Fibroblast of skin of left quadriceps (primary cell): Measurements from ENCODE around the gene MYRFL.
A peak's percentile ranks its signal among the peaks of the same experiment; 100 is the strongest.
"Not testable (repeated sequence)": the region's sequence is repeated elsewhere in the genome, so short reads cannot be mapped to it uniquely, and the experiment has no call there.

Experiments
- DNase-seq, 2 experiments: peaks; one replicate each; pipeline ENCODE4 v3.0.0-alpha.2; 2013; ENCODE audit warnings: low read depth in 2 of 2

Gene MYRFL

DNA sequence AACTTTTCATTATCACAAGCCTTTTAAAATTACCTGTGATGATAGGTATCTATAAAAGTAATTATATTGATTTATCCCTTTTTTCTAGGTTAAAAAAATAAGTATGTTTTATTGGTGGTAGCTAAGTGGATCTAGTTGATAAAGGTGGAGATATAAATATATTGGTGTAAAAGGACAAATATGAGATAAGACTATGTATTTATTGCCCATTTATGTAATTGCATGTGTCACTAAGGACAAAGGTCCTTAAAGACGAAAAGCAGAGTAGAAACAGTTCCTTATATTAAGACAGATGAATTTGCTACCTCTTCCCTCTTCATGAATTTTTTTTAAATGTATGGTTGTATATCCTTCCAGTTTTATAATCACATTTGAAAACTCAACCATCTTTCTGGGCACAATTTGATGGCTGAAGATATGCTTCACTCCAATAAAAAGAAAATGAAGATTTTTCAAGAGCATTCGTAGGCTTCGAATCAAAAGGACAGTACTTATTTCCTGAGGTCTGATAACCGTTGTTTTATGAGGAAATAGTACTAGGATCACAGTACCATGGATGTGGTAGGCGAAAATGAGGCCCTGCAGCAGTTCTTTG lies at the start of gene MYRFL:
Gene MYRFL, plus strand, starts transcription at position 262 of the 595 bp plus-strand sequence. Its CDS starts 291 bp downstream, at position 553.
- no peak for DNase-seq

DNA sequence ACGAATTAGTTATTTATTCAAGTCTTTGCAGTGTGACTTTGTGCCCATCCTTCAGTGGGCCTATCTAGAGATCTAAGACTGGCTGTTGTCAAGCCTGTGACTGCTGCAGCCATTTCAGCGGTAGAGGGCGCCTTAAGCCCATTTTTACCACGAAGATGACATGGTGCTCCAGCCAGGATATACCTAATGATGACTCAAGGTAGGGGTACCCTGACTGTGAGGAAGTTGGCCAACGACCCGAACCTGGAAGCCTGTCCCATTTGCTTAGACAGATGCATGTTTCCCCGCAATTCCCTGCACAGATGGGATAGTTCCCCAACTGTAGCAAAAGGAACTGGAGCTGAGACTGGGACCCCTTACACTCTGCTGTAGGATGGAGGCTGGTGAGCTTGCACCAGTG lies 45.1 kb upstream of the MYRFL start:
- peak; percentile 4 to 14 for DNase-seq

DNA sequence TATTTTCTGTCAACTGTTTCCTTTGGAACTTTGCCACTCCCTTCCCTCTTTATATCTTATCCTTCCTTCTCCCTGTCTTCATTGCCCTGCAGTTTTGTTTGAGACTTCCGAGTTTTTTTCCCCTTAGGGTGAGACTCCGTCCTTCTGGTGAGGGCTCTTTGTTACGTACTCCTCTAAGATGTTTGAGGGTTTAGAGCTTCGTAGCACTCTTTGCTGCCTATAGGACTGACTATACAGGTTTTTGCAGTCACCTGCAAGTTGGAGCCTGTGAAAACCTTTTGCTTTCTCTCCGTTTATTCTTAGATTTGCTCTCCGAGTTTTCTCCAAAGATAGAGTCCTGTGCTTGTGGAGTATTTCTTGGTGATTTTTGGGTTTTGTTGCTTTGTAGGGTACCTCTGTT lies 41.7 kb upstream of the MYRFL start:
- DNase-seq: no peak

DNA sequence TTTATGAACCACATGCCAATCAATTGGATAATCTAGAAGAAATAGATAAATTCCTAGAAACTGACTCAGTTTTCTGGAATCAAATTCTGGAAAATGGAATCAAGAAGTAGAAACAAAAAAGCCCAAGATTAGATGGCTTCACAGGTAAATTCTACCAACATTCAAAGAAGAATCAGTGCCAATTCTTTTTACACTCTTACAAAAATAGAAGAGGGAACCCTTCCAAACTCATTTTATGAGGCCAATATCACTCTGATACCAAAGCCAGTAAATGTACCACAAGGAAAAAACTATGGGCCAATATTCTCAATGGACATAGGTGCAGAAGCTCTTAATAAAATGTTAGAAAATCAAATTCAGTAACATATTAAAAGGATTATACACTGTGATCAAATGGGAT lies 35.7 kb upstream of the MYRFL start:
- no peak for DNase-seq

DNA sequence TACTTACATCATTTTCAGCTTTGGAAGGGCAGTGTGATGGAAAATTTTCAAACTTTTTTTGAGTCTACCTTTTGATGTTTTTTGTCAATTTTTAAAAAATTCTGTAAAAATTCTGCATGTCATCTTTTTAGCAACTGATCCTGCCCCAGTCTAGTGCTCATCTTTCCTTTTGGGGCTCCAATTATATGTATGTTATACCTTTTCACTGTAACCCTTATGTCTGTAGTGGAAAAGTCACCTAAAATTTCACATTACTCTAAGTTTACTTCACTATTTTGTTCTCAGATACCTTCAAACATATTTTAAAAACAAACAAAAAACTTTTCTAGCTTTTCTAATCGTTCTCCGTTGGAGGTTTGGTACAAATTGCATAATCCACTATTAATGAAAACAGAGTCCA lies 32.5 kb upstream of the MYRFL start:
- DNase-seq: no peak

DNA sequence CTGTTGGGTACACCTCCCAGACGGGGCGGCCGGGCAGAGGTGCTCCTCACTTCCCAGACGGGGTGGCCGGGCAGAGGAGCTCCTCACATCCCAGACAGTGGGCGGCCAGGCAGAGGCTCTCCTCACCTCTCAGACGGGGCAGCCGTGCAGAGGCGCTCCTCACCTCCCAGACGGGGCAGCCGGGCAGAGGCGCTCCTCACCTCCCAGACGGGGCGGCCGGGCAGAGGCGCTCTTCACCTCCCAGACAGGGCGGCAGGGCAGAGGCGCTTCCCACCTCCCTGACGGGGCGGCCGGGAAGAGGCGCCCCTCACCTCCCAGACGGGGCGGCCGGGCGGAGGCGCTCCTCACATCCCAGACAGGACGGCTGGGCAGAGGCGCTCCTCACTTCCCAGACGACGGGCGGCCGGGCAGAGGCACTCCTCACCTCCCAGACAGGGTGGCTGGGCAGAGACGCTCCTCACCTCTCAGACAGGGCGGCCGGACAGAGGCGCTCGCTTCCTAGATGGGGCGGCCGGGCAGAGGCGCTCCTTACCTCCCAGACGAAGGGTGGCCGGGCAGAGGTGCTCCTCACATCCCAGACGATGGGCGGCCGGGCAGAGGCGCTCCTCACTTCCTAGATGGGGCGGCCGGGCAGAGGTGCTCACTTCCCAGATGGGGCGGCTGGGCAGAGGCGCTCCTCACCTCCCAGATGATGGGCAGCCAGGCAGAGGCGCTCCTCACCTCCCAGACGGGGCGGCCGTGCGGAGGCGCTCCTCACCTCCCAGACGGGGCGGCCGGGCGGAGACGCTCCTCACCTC lies 17.7 kb upstream of the MYRFL start:
- not testable (repeated sequence) for DNase-seq

DNA sequence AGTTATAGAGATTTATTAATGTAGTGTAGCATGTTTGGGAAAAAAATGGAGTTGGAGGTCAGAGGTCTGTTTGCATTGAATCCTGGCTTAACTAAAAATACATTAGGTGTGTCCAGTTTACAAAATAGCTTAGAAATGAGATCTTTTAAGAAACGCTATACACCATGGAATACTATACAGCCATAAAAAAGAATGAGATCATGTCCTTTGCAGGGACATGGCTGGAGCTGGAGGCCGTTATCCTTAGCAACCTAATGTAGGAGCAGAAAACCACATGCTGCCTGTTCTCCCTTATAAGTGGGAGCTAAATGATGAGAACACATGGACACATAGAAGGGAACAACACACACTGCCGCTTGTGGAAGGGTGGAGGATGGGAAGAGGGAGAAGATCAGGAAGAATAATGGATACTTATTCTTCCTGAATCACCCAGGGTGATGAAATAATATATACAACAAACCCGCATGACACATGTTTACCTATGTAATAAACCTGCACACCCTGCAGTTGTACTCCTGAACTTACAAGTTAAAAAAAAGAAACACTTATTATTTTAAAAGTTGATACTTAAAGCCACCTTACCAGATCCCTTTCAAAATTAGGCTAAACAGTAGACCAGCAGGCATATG lies 14.0 kb upstream of the MYRFL start:
- DNase-seq: no peak

DNA sequence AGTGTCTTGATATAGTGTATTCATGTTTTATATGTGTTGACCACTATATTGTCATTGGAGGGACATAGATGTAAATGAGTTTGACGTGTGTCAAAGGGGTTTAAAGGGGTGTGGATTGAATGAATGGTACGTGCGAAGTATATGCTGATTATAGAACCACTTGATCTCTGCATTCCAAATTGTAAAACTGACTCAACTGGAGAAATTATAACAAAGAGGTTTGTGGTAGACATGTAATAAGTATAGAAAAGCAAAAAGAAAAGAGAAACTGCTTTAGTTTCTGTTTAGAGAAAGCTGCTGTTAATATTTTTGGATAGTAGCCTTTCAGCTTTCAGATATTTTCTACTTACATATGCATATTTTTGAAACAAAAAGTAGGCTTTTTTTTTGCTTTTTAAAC lies 8.9 kb upstream of the MYRFL start:
- DNase-seq: no peak

DNA sequence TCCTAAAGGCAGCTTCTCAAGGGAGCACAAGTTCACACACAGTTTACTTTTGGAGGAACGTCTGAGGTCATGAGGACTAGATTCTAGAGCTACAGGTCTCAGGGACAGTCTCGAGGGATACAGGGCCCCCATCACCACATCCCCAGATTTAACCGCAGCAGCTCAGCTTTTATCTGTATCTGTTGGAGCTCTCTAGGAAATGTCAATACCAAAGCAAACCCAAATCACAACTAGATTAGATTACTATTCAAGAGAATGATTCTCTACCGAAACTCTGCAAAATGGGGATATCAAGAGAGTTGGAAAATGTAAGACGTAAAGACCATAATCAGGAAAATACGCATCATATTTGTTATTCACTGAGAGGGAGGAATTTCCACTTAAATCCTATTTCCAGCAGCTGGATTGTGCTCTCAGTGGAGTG lies 4.0 kb upstream of the MYRFL start:
- no peak for DNase-seq

DNA sequence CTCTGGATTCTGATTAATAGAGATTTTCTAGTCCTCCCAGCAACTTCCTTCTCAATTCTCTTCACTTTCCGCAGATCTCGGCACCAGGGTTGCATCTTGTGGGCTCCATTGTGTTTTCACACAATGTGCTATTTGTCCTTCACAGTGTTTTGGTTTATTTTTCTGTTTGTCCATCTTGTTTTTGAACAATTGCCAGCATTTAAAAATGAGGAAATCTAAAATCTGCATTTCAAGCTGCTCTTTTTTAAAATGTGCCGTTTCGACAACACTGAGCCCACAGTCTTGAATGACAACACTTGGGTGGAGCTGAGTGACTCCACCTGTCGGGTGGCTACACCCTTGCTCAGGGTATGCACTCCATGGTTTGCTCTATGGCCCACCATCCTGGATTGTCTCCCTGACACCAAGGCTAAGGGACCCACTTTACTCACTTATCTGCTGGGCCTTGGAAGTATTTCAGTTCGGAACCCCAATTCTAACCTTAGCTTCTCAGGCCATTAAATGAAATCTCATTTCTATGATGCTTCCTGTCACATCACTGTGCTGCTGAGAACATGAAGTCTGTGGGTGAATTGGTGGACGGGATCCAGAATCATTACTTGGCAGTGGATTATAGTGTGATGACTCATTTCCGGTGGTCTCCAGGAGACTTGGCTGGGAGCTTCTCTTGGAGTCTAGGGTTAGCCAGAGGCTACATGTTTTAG lies 3.4 kb upstream of the MYRFL start:
- peak; percentile 75 to 77 for DNase-seq

DNA sequence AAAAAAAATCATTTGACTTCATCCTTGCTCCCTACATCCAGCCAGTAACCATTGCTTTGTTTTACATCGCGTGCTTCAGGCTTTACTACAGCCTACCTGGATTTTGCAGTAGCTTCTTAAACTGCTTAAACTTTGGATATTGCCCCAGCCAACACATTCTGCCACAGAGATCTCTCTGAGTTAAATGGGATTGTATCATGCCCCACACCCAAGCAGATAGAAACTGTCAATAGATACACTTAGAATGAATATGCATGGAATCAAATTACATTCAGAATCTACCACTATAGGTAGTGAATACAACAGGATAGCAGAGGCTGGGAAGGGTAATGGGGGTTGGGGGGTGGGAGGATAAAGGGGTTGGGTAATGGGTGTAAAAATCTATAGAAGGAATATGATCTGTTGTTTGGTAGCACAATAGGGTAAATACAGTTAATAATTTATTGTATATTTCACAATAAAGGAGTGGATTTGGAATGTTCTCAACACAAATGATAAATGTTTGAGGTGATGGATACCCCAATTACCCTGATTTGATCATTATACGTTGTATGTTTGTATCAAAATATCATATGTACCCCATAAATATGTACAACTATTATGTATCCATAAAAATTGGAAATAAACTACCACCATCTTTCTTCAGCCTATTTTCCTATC lies 2.7 kb upstream of the MYRFL start:
- no peak for DNase-seq

DNA sequence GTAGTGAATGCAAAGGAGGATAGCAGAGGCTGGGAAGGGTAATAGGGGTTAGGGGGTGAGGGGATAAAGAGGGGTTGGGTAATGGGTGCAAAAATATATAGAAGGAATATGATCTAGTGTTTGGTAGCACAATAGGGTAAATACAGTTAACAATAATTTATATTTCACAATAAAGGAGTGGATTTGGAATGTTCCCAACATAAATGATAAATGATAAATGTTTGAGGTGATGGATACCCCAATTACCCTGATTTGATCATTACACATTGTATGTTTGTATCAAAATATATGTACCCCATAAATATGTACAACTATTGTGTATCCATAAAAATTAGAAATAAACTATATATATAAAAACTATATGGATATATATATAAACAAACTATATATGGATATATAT lies 999 bp upstream of the MYRFL start:
- DNase-seq: no peak

DNA sequence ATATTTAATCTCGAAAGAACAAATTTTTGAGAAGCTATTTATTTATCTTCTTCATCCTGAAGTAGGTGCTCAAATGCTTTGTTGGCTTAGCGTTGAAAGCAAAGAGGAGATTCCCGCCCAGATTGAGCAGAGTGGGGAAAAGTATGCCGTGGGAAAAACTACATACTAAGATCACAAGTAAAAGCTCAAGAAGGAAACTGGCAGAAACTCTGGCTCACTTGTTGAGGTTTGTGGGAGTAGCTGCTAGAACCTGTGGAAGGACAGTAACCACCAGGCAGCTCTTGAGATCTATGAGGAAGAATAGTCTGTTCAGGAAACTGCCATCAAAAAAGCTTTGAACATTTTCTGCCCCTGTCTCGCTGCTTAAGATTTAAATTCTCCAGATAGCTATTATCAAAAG lies 3.9 kb downstream of the MYRFL start:
- no peak for DNase-seq

DNA sequence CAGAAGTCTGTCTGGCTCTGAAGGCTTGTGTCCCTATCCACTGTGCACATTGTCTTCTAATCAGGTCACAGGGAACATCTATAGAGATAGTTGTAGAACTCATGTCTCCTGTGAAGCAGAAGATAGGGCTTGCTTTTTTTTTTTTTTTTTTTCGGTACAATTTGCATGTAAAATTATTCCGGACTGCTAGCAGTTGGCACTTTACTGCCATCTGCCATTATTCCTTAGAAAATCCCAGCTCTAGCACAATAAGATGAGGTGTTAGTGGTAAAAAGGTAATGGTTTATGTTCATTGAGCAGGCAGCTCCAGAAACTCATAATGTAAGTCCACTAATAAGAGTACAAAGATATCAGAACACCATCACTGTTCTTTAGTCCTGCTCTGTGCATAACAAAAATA lies 8.7 kb downstream of the MYRFL start:
- DNase-seq: no peak

DNA sequence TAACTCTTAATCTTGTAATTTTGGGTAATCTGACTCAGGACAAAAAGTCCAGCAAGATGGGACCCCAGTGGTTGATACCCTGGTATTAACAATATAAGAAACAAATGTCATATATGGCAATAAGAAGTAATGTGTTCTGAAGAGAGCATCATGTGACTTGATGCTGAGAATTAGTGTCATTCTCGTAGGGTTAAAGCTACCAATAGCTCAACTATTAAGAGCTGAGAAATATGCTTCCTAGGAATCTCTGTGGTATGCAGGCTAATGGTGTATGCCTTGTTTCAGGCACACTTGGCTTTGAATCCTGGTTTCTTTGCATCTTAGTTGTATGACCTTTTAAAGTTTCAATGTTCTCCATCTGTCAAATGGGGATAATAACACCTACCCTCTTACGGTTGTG lies 9.1 kb downstream of the MYRFL start:
- DNase-seq: no peak

DNA sequence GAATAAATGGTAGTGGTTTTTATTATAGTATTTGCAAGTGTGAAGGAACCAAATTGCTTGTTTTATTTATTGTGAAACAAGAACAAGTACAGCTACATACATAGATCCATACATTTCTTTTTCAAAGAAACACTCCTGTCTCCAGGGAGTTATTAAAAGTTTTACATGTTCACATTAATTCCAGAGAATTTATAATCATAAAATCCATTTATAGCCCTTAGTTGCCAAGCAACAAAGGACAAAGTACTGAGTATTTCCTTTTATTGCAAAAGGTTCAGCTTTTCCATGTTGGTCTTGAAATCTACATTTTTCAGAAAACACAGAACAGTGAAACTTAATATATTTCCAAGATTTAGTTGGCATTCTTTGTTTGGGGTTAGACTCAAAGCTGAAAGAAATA lies 9.5 kb downstream of the MYRFL start:
- DNase-seq: no peak

DNA sequence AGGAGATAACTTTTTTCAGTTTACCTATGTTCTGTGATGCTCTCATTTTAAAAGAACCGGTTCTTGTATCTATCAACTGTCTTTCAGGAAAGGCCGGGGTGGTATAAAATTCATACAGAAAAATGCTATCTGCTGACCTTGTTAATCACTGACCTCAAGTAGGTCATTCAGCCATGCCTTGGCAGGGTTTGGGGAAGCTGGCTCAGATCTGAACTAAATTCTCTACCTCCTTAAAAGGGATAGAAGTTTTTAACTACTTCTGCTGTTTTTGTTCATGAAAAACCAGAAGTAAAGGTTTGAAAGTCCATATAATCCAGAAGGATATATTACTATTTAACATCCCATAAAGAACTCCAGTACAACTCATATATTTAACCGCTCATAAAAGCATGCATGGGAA lies 10.1 kb downstream of the MYRFL start:
- DNase-seq: no peak

DNA sequence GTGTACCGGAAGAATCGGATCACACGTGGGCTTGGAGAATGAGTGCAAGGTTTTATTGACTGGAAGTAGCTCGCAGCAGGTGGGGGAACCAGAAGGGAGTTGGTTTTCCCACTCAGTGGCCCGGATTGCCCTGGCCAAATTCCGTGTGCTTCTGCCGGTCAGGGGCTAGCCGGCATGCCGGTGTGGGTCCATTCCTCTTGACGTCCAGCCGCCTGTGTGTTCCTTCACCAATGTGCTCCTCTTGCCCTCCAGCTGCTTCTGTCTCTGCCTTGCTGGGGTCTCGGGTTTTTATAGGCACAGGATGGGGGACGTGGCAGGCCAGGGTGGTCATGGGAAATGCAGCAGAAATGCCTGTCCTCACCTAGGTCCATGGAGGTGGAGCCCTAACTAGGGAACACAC lies 11.0 kb downstream of the MYRFL start:
- no peak for DNase-seq

DNA sequence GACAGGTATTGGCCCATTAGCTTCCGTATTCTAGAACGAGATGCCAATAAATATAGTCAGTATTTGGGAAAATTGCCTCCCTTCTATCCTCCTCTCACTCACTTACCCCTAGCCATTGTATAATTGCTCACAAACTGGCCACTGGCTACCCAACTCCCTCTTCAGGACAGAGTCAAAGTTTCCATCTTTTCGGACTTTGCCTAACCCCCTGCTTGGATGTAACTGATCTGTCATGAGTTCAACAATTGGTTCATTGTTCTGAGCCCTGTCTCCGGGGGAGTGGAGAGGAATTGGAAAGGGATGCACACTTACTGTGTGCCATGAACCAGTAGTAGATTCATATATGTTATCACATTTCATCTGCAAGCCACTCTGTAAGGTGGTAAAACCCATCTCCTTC lies 12.2 kb downstream of the MYRFL start:
- no peak for DNase-seq

DNA sequence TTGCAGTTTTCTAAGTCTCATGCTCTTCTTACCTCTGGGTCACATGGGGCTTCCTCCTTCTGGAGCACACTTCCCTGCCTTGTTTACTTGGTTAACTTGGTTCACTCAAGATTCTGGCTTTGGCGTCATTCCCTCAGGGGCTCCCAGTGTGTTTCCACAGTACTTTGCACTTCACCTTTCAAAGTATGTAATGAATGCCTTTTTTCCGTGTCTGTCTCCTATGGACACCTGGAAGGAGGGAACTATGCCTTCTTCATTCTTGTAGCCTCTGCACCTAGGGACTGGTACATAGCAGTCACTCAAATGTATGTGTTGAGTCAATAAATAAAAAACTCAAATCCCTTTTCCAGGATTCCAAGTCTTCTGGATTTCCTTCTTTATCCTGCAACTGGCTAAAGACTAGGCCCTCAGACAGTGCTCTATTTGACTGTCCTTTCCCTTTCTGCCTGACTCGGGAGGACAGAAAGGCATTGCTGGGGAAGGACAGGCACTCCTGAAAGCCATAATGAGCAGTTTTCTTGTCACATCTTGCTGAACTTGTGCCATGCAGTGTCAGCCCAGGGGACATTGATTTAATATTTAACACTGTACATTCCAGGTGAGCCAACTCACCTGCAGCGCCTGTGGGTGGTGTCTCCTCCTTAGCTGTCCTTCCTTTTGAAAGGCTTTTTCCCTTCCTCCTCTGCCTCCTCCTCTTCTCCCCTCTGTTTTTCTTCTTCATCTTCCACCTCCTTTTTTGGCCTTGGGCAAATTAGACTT lies 12.8 kb downstream of the MYRFL start:
- no peak for DNase-seq

DNA sequence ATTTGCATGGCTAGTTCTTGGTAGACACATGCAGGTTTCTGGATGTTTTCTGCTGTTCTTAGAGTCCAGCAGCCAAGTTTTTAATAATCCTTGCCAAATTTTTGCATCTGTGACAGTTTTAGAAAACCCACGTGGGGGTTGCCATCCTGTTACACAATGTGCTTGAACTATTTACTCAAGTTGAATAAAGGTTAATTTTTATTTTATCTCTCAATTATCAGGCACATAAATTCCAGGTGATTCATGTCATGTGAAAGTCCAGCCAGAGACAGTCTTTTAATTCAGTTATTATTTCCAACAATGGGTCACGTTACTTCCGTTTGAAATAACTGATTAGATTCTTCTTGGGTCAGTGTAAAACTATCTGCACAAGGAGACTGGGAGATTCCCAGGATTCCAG lies 15.7 kb downstream of the MYRFL start:
- no peak for DNase-seq
